Stomach (tissue), 9 donors: ENCODE results near the gene PTPRCAP. TPM values are rescaled to one million over a fixed set of nuclear protein-coding genes. Genes with fewer than 3 reads are reported as not detected.
A peak's percentile ranks its signal among the peaks of the same experiment; 100 is the strongest.

ENCODE experiments used
- DNase-seq, 2 donors: peaks; one replicate each; pipeline versions ENCODE4 v3.0.0 to v3.0.0-alpha.2; 2013 to 2019
- H3K27ac ChIP-seq, 5 donors: fragments of 200-600 bp in 4 of 5; sonication (generic) in 4 of 5; one replicate each; pipeline ENCODE4 v1.5.1; 2013 to 2019; ENCODE audit warnings: mild to moderate bottlenecking in 1 of 5, moderate library complexity in 1 of 5
- H3K27me3 ChIP-seq, 3 donors: fragments of 200-600 bp; sonication (generic); one replicate each; pipeline ENCODE4 v1.5.1; 2017 to 2019; ENCODE audit warnings: mixed run types in 1 of 3
- H3K36me3 ChIP-seq, 4 donors: fragments of 200-600 bp; sonication (generic); 1 replicate in 3 of 4; 2 replicates in 1 of 4; pipeline ENCODE4 v1.5.1; 2016 to 2019
- H3K4me1 ChIP-seq, 4 donors: fragments of 200-600 bp; sonication (generic); one replicate each; pipeline ENCODE4 v1.5.1; 2016 to 2019
- H3K4me3 ChIP-seq, 4 donors: fragments of 200-600 bp; sonication (generic) in 3 of 4; one replicate each; pipeline ENCODE4 v1.5.1; 2016 to 2019; ENCODE audit warnings: mild to moderate bottlenecking in 1 of 4
- H3K9me3 ChIP-seq, 4 donors: fragments of 200-600 bp; sonication (generic); one replicate each; pipeline ENCODE4 v1.5.1; 2016 to 2019
- CTCF ChIP-seq, 7 experiments: fragments of 450-650 bp in 4 of 7; fragments of 200-600 bp in 3 of 7; sonication (generic) in 3 of 7; IDR thresholded peaks; one replicate each; pipeline ENCODE4 v1.5.1; 2016 to 2019; ENCODE audit warnings: antibody characterized with exemption in 7 of 7, control low read depth in 2 of 7, mild to moderate bottlenecking in 1 of 7
- EP300 ChIP-seq: sonication (generic); formaldehyde crosslinking; IDR thresholded peaks from one replicate; pipeline ENCODE4 v1.6.1; 2017; ENCODE audit warnings: antibody characterized with exemption
- POLR2A ChIP-seq, 4 donors: fragments of 450-650 bp; IDR thresholded peaks; one replicate each; pipeline ENCODE4 v1.6.1; 2016; ENCODE audit warnings: antibody characterized with exemption in 4 of 4, control low read depth in 2 of 4, mild to moderate bottlenecking in 1 of 4, moderate library complexity in 1 of 4
- POLR2AphosphoS5 ChIP-seq, 3 donors: sonication (generic); formaldehyde crosslinking; IDR thresholded peaks; one replicate each; pipeline ENCODE4 v1.6.1; 2016; ENCODE audit warnings: antibody characterized with exemption in 3 of 3
- WGBS, 5 donors: extraction: QIAGEN DNeasy Blood & Tissue Kit in 3 of 5; methylation state at CpG; one replicate each; pipeline versions ENCODE4 v1.1.5 to v1.1.7; 2013 to 2018; 5-methylcytosine and 5-hydroxymethylcytosine counted together
- intact Hi-C: fragments of 100-400 bp; cut with DNase I; formaldehyde crosslinking; loops from one replicate; pipeline ENCODE4 v1.15.1; 2023; ENCODE audit warnings: low total_unique reads
- polyA plus RNA-seq, 3 donors: library from polyadenylated mRNA; stranded (reverse); fragments of 200-250 nt; gene quantifications; one replicate each; pipeline ENCODE4 v1.2.3, GENCODE V29; 2013
- total RNA-seq, 5 donors: library from RNA; depleted of rRNA; stranded (reverse); fragments of >200 nt; gene quantifications; one replicate each; pipeline versions ENCODE4 v1.1.0 to v1.2.3, GENCODE V29; 2014 to 2016
- donor health status: healthy with polysubstance abuse.
- donor health status: Bipolar disorder and iron deficiency.
- donor health status: healthy.

The PTPRCAP gene
- total and polyA plus RNA-seq, 8 donors: 1.7 to 25.3 (median 9.9) TPM; not detected in 2

- H3K36me3 ChIP-seq: no peaks in the 10 kb centered on the region
- no peak for TF ChIP-seq POLR2AphosphoS5 (IDR thresholded peaks at IDR 0.05)
- TF ChIP-seq CTCF (IDR thresholded peaks at IDR 0.05): no peak
- no peak for TF ChIP-seq POLR2A (IDR thresholded peaks at IDR 0.05)
- no peak for TF ChIP-seq EP300
- DNase-seq: no peak
Measured at GRCh38 chr11:67423891-67424613, 13.4 kb downstream of the PTPRCAP start.

GRCh38 chr11:67423466-67423865 lies 14.0 kb downstream of the PTPRCAP start:
- DNase-seq: no peak
- Histone ChIP-seq H3K27me3 (no peaks in the 10 kb centered on the region), H3K36me3 (no peaks in the 10 kb centered on the region), H3K4me3 (no peak overlapping the region), H3K4me1 (peaks cover 33 to 38% (median 36%) of the 10 kb centered on the region in 4 donors), H3K27ac (no peak overlapping the region), H3K9me3 (no peaks in the 10 kb centered on the region)
- WGBS, 5 donors: 93 to 100% (median 96%) methylated on average over 9 to 13 of the region's 13 CpGs
- intact Hi-C loops: no loop called here
- TF ChIP-seq POLR2AphosphoS5 (IDR thresholded peaks at IDR 0.05) (no peak), POLR2A (IDR thresholded peaks at IDR 0.05) (no peak), EP300 (no peak), CTCF (IDR thresholded peaks at IDR 0.05) (no peak)

More at GRCh38 chr11:67423891-67424613, 13.4 kb downstream of the PTPRCAP start:
- peaks cover 32 to 37% (median 34%) of the 10 kb centered on the region in 4 donors for H3K4me1 ChIP-seq
- intact Hi-C loops: no loop called here
- H3K4me3 ChIP-seq: no peak overlapping the region
- H3K9me3 ChIP-seq: no peaks in the 10 kb centered on the region
- H3K27ac ChIP-seq: no peak overlapping the region
- WGBS, 5 donors: 80 to 88% (median 86%) methylated on average over 14 to 34 of the region's 34 CpGs
- H3K27me3 ChIP-seq: no peaks in the 10 kb centered on the region

GRCh38 chr11:67422891-67423290 lies 14.6 kb downstream of the PTPRCAP start:
- intact Hi-C loops: no loop called here
- TF ChIP-seq EP300 (no peak), CTCF (IDR thresholded peaks at IDR 0.05) (no peak), POLR2AphosphoS5 (IDR thresholded peaks at IDR 0.05) (no peak), POLR2A (IDR thresholded peaks at IDR 0.05) (no peak)
- H3K27me3 ChIP-seq: no peaks in the 10 kb centered on the region
- WGBS, 5 donors: 73 to 84% (median 79%) methylated on average over 6 of the region's 6 CpGs
- no peak for DNase-seq
- no peaks in the 10 kb centered on the region for H3K36me3 ChIP-seq
- no peak overlapping the region for H3K27ac ChIP-seq
- no peaks in the 10 kb centered on the region for H3K9me3 ChIP-seq
- H3K4me3 ChIP-seq: no peak overlapping the region
- peaks cover 38 to 43% (median 41%) of the 10 kb centered on the region in 4 donors for H3K4me1 ChIP-seq

- Histone ChIP-seq H3K36me3 (no peaks in the 10 kb centered on the region), H3K27me3 (no peaks in the 10 kb centered on the region), H3K9me3 (no peaks in the 10 kb centered on the region), H3K4me1 (peaks cover 40 to 49% (median 47%) of the 10 kb centered on the region in 4 donors), H3K27ac (peak overlapping the region; percentile 37 to 96 (median 88)), H3K4me3 (peak overlapping the region; percentile 52 to 66 (median 62))
- WGBS, 5 donors: 71 to 79% (median 72%) methylated on average over 21 to 22 of the region's 22 CpGs
- DNase-seq: no peak
- intact Hi-C loops: no loop called here
- TF ChIP-seq EP300 (no peak), CTCF (IDR thresholded peaks at IDR 0.05) (no peak), POLR2A (IDR thresholded peaks at IDR 0.05) (no peak), POLR2AphosphoS5 (IDR thresholded peaks at IDR 0.05) (no peak)
Measured at GRCh38 chr11:67421430-67422031, 16.0 kb downstream of the PTPRCAP start.
